MM.1S (cell line): ENCODE data around the gene ZNF516.

Experiments used
- DNase-seq: peaks from one replicate; pipeline ENCODE4 v3.0.0-alpha.2; 2015
- H2AFZ ChIP-seq: fragments of 300-600 bp; sonication (generic); 2 replicates; pipeline ENCODE4 v1.6.0; 2016; ENCODE audit warnings: antibody characterized with exemption, low read length
- H3F3A ChIP-seq: fragments of 300-600 bp; sonication (generic); 2 replicates; pipeline ENCODE4 v1.6.1; 2016; ENCODE audit warnings: mild to moderate bottlenecking, antibody characterized with exemption, low read length, moderate library complexity, mixed read lengths; ENCODE audit not compliant: insufficient read depth
- H3K27ac ChIP-seq: fragments of 300-600 bp; sonication (generic); 2 replicates; pipeline ENCODE4 v1.5.1; 2016; ENCODE audit warnings: mild to moderate bottlenecking, low read length
- H3K27me3 ChIP-seq: fragments of 300-600 bp; sonication (generic); replicated peaks from 2 replicates; pipeline ENCODE4 v1.6.0; 2016; ENCODE audit warnings: low read length; ENCODE audit not compliant: insufficient read depth
- H3K36me3 ChIP-seq: fragments of 300-600 bp; sonication (generic); replicated peaks from 2 replicates; pipeline ENCODE4 v1.6.1; 2016; ENCODE audit warnings: mild to moderate bottlenecking, low read length, mixed read lengths; ENCODE audit not compliant: insufficient read depth
- H3K4me1 ChIP-seq: fragments of 300-600 bp; sonication (generic); 2 replicates; pipeline ENCODE4 v1.6.1; 2016; ENCODE audit warnings: low read length, mixed read lengths
- H3K4me2 ChIP-seq: fragments of 300-600 bp; sonication (generic); 2 replicates; pipeline ENCODE4 v1.6.0; 2016; ENCODE audit warnings: low read depth, low read length
- H3K4me3 ChIP-seq: fragments of 300-600 bp; sonication (generic); 2 replicates; pipeline ENCODE4 v1.5.1; 2016; ENCODE audit warnings: low read length, mixed read lengths
- H3K79me2 ChIP-seq: fragments of 300-600 bp; sonication (generic); 2 replicates; pipeline ENCODE4 v1.6.1; 2016; ENCODE audit warnings: mixed run types, low read length, mixed read lengths
- H3K9ac ChIP-seq: fragments of 300-600 bp; sonication (generic); 2 replicates; pipeline ENCODE4 v1.6.1; 2016; ENCODE audit warnings: low read length, mixed read lengths
- H3K9me2 ChIP-seq: fragments of 300-600 bp; sonication (generic); replicated peaks from 2 replicates; pipeline ENCODE4 v1.6.1; 2016; ENCODE audit warnings: mild to moderate bottlenecking, low read length, mixed read lengths; ENCODE audit not compliant: insufficient read depth
- H3K9me3 ChIP-seq: fragments of 300-600 bp; sonication (generic); replicated peaks from 2 replicates; pipeline ENCODE4 v1.6.1; 2016; ENCODE audit warnings: mild to moderate bottlenecking, low read length, mixed read lengths; ENCODE audit not compliant: insufficient read depth
- H4K20me1 ChIP-seq: fragments of 300-600 bp; sonication (generic); 2 replicates; pipeline ENCODE4 v1.6.1; 2016; ENCODE audit warnings: mild to moderate bottlenecking, low read length, moderate library complexity, mixed read lengths; ENCODE audit not compliant: insufficient read depth
- CTCF ChIP-seq: fragments of 300-600 bp; sonication (generic); IDR thresholded peaks from 2 replicates; pipeline ENCODE4 v1.5.1; 2016; ENCODE audit warnings: antibody characterized with exemption, low read length, mixed read lengths
- EZH2 ChIP-seq: fragments of 300-600 bp; sonication (generic); optimal IDR thresholded peaks from 2 replicates; pipeline ENCODE3; 2017; ENCODE audit warnings: low read depth, mild to moderate bottlenecking, antibody characterized with exemption, low read length, mixed read lengths
- EZH2phosphoT487 ChIP-seq: fragments of 300-600 bp; sonication (generic); IDR thresholded peaks from 2 replicates; pipeline ENCODE4 v1.6.1; 2018; ENCODE audit warnings: antibody characterized with exemption, low read length

The ZNF516 gene

DNA sequence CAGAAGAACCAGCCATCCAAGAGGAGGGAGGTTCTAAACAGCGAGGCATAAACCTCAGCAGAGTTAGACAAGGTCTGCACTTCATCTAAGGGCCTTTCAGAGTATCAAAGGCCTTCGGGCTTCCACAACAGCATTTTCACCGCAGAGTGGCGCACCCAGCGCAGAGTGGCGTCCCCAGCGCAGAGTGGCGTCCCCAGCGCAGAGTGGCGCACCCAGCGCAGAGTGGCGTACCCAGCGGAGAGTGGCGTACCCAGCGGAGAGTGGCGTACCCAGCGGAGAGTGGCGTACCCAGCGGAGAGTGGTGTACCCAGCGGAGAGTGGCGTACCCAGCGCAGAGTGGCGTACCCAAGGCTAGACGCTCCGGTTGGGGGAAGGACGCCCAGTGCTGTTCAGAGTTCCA lies 137.9 kb downstream of the ZNF516 start:
- Histone ChIP-seq H2AFZ (no peak overlapping the region), H3K79me2 (no peaks in the 10 kb centered on the region), H3K27me3 (no peaks in the 10 kb centered on the region), H3F3A (no peaks in the 10 kb centered on the region), H3K4me2 (no peak overlapping the region), H3K27ac (no peak overlapping the region), H3K9ac (no peak overlapping the region), H3K4me1 (no peaks in the 10 kb centered on the region), H4K20me1 (no peaks in the 10 kb centered on the region), H3K9me2 (no peaks in the 10 kb centered on the region), H3K36me3 (no peaks in the 10 kb centered on the region), H3K9me3 (no peaks in the 10 kb centered on the region), H3K4me3 (no peak overlapping the region)
- TF ChIP-seq CTCF (no peak), EZH2 (no peak), EZH2phosphoT487 (no peak)
- DNase-seq: no peak

DNA sequence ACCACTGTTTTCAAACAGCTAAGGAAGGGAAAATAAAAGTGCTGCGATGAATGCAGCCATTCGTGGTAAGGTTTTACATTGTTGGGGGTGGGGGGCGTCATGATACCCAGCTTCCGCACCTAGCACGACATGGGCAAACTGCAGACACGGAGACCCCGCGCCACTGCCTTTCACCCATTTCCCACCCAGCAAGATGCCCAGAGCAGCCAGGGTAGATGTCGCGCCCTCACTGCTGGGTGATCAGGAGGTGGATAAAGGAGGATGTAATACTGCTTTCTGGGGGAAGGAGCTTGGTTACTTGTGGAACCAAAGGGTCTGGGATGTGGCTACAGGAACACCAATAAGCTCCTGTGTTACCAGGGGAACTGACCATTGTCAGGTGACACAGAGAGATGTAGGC lies 138.4 kb downstream of the ZNF516 start:
- TF ChIP-seq EZH2phosphoT487 (no peak), EZH2 (no peak), CTCF (no peak)
- no peaks in the 10 kb centered on the region for H3K36me3 ChIP-seq
- H3K4me1 ChIP-seq: no peaks in the 10 kb centered on the region
- no peaks in the 10 kb centered on the region for H3K27me3 ChIP-seq
- no peak for DNase-seq
- no peak overlapping the region for H3K9ac ChIP-seq
- no peaks in the 10 kb centered on the region for H4K20me1 ChIP-seq
- no peaks in the 10 kb centered on the region for H3F3A ChIP-seq
- H3K79me2 ChIP-seq: no peaks in the 10 kb centered on the region
- no peak overlapping the region for H3K4me3 ChIP-seq
- no peaks in the 10 kb centered on the region for H3K9me2 ChIP-seq
- H3K9me3 ChIP-seq: no peaks in the 10 kb centered on the region
- H3K4me2 ChIP-seq: no peak overlapping the region
- H3K27ac ChIP-seq: no peak overlapping the region
- H2AFZ ChIP-seq: no peak overlapping the region

DNA sequence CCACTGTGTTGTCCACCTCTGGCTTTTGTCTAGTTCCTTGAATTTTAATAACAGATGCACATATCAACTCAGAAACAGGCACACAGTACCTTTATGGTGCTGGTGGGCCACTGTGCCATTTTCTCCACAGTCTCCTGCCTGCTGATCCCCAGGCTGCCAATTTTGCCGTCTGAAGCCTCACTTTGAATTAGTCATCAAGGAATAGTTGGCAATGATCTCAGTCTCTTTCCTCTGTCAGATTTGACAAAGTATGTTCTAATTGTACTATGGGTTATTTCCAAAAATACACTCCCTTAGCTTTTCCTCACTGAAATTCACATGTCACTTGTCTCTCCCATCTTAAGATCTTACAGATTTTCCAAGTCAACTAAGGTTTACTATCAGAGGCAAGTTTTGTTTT lies 140.7 kb downstream of the ZNF516 start:
- no peaks in the 10 kb centered on the region for H3K9me3 ChIP-seq
- H3K4me2 ChIP-seq: no peak overlapping the region
- no peaks in the 10 kb centered on the region for H3K36me3 ChIP-seq
- H3F3A ChIP-seq: no peaks in the 10 kb centered on the region
- H3K4me1 ChIP-seq: no peaks in the 10 kb centered on the region
- H3K9me2 ChIP-seq: no peaks in the 10 kb centered on the region
- TF ChIP-seq EZH2 (no peak), EZH2phosphoT487 (no peak), CTCF (no peak)
- no peak for DNase-seq
- no peak overlapping the region for H2AFZ ChIP-seq
- no peak overlapping the region for H3K9ac ChIP-seq
- no peak overlapping the region for H3K4me3 ChIP-seq
- H3K79me2 ChIP-seq: no peaks in the 10 kb centered on the region
- H3K27ac ChIP-seq: no peak overlapping the region
- H3K27me3 ChIP-seq: no peaks in the 10 kb centered on the region
- no peaks in the 10 kb centered on the region for H4K20me1 ChIP-seq

GRCh38 chr18:76353500-76353899 lies 141.5 kb downstream of the ZNF516 start:
- no peaks in the 10 kb centered on the region for H3K36me3 ChIP-seq
- H3K9me3 ChIP-seq: no peaks in the 10 kb centered on the region
- H3K4me1 ChIP-seq: no peaks in the 10 kb centered on the region
- TF ChIP-seq EZH2phosphoT487: no peak
- TF ChIP-seq CTCF: no peak
- no peak for TF ChIP-seq EZH2
- H4K20me1 ChIP-seq: no peaks in the 10 kb centered on the region
- H3K4me2 ChIP-seq: no peak overlapping the region
- H3K27me3 ChIP-seq: no peaks in the 10 kb centered on the region
- H3K9me2 ChIP-seq: no peaks in the 10 kb centered on the region
- H3K9ac ChIP-seq: no peak overlapping the region
- no peak overlapping the region for H2AFZ ChIP-seq
- H3F3A ChIP-seq: no peaks in the 10 kb centered on the region
- H3K79me2 ChIP-seq: no peaks in the 10 kb centered on the region
- H3K4me3 ChIP-seq: no peak overlapping the region
- no peak for DNase-seq
- no peak overlapping the region for H3K27ac ChIP-seq
